ENCODE results near the gene CDKN1C.

CDKN1C gene

GRCh38 chr11:2885678-2886081 lies at the start of gene CDKN1C:
TSS of gene CDKN1C (minus strand) at chr11:2885775. CDS start at chr11:2885456, 319 bp downstream.
- no peak for TF ChIP-seq CTCF (IDR thresholded peaks at IDR 0.05; ENCODE audit: control insufficient read depth, extremely low read depth, insufficient read depth)

GRCh38 chr11:2934611-2935239 lies 49.1 kb upstream of the CDKN1C start:
- DNase-seq (ENCODE audit: low read depth) = no peak
- H3K4me3 ChIP-seq (ENCODE audit: low read depth, low read length) = no peak overlapping the region
- TF ChIP-seq CTCF (IDR thresholded peaks at IDR 0.05; ENCODE audit: control insufficient read depth, extremely low read depth, insufficient read depth) = no peak

More at GRCh38 chr11:2885678-2886081, at the start of gene CDKN1C:
- DNase-seq (ENCODE audit: low read depth) = no peak
- H3K4me3 ChIP-seq (ENCODE audit: low read depth, low read length) = peak within 1 kb of the TSS; percentile 58

GRCh38 chr11:2934021-2934550 lies 48.5 kb upstream of the CDKN1C start:
- H3K4me3 ChIP-seq (ENCODE audit: low read depth, low read length) = no peak overlapping the region
- no peak for TF ChIP-seq CTCF (IDR thresholded peaks at IDR 0.05; ENCODE audit: control insufficient read depth, extremely low read depth, insufficient read depth)
- DNase-seq (ENCODE audit: low read depth) = no peak

- peak; percentile 84 for DNase-seq (ENCODE audit: low read depth)
Measured at GRCh38 chr11:2933375-2934020, 47.9 kb upstream of the CDKN1C start.

GRCh38 chr11:2932850-2933251 lies 47.3 kb upstream of the CDKN1C start:
- TF ChIP-seq CTCF (IDR thresholded peaks at IDR 0.05; ENCODE audit: control insufficient read depth, extremely low read depth, insufficient read depth) = no peak
- H3K4me3 ChIP-seq (ENCODE audit: low read depth, low read length) = no peak overlapping the region
- no peak for DNase-seq (ENCODE audit: low read depth)

More at GRCh38 chr11:2933375-2934020, 47.9 kb upstream of the CDKN1C start:
- TF ChIP-seq CTCF (IDR thresholded peaks at IDR 0.05; ENCODE audit: control insufficient read depth, extremely low read depth, insufficient read depth) = no peak
- H3K4me3 ChIP-seq (ENCODE audit: low read depth, low read length) = no peak overlapping the region

- no peak for DNase-seq (ENCODE audit: low read depth)
- TF ChIP-seq CTCF (IDR thresholded peaks at IDR 0.05; ENCODE audit: control insufficient read depth, extremely low read depth, insufficient read depth) = no peak
- no peak overlapping the region for H3K4me3 ChIP-seq (ENCODE audit: low read depth, low read length)
Measured at GRCh38 chr11:2931771-2932738, 46.5 kb upstream of the CDKN1C start.
